ES-I3 (cell line): ENCODE measurements around the gene FAM149A.

Source experiments
- H3K36me3 ChIP-seq: 2 replicates; pipeline ENCODE4 v1.6.1; 2013; ENCODE audit warnings: mild to moderate bottlenecking, low read length, control low read depth, moderate library complexity; ENCODE audit not compliant: insufficient read depth
- H3K4me1 ChIP-seq: 2 replicates; pipeline ENCODE4 v1.6.1; 2013; ENCODE audit warnings: mild to moderate bottlenecking, control low read depth, low read length; ENCODE audit not compliant: insufficient read depth
- H3K9ac ChIP-seq: 2 replicates; pipeline ENCODE4 v1.6.1; 2013; ENCODE audit warnings: low read depth, mild to moderate bottlenecking, low read length, moderate library complexity
- H3K9me3 ChIP-seq: 2 replicates; pipeline ENCODE4 v1.6.1; 2013; ENCODE audit warnings: mild to moderate bottlenecking, low read length, moderate library complexity; ENCODE audit not compliant: control insufficient read depth, insufficient read depth

FAM149A gene

GRCh38 chr4:186158966-186159365 is 54.5 kb downstream of the FAM149A start:
- H3K9ac ChIP-seq: no peak overlapping the region
- H3K4me1 ChIP-seq: no peaks in the 10 kb centered on the region; the same call in 1 of the 2 replicates
- H3K9me3 ChIP-seq: no peaks in the 10 kb centered on the region; the same call in 1 of the 2 replicates
- no peaks in the 10 kb centered on the region for H3K36me3 ChIP-seq

- H3K4me1 ChIP-seq: no peaks in the 10 kb centered on the region; the same call in 1 of the 2 replicates
- no peak overlapping the region for H3K9ac ChIP-seq
- H3K9me3 ChIP-seq: no peaks in the 10 kb centered on the region; the same call in 1 of the 2 replicates
- no peaks in the 10 kb centered on the region for H3K36me3 ChIP-seq
Measured at GRCh38 chr4:186159613-186160012, 55.1 kb downstream of the FAM149A start.

GRCh38 chr4:186161138-186161537 is 56.6 kb downstream of the FAM149A start:
- H3K36me3 ChIP-seq: no peaks in the 10 kb centered on the region
- no peak overlapping the region for H3K9ac ChIP-seq
- no peaks in the 10 kb centered on the region; the same call in 1 of the 2 replicates for H3K9me3 ChIP-seq
- no peaks in the 10 kb centered on the region; the same call in 1 of the 2 replicates for H3K4me1 ChIP-seq

- Histone ChIP-seq H3K36me3 (no peaks in the 10 kb centered on the region), H3K9ac (no peak overlapping the region), H3K4me1 (no peaks in the 10 kb centered on the region), H3K9me3 (no peaks in the 10 kb centered on the region)
Measured at GRCh38 chr4:186166852-186167512, 62.5 kb downstream of the FAM149A start.

- H3K9me3 ChIP-seq: no peaks in the 10 kb centered on the region
- no peaks in the 10 kb centered on the region for H3K4me1 ChIP-seq
Measured at GRCh38 chr4:186167605-186168004, 63.1 kb downstream of the FAM149A start.

GRCh38 chr4:186168750-186169149 is 64.2 kb downstream of the FAM149A start:
- Histone ChIP-seq H3K4me1 (no peaks in the 10 kb centered on the region), H3K36me3 (no peaks in the 10 kb centered on the region), H3K9me3 (no peaks in the 10 kb centered on the region), H3K9ac (no peak overlapping the region)

More at GRCh38 chr4:186167605-186168004, 63.1 kb downstream of the FAM149A start:
- Histone ChIP-seq H3K9ac (no peak overlapping the region), H3K36me3 (no peaks in the 10 kb centered on the region)

GRCh38 chr4:186169333-186169944 is 64.9 kb downstream of the FAM149A start:
- H3K36me3 ChIP-seq: no peaks in the 10 kb centered on the region
- no peaks in the 10 kb centered on the region for H3K9me3 ChIP-seq
- no peak overlapping the region for H3K9ac ChIP-seq
- H3K4me1 ChIP-seq: no peaks in the 10 kb centered on the region

- H3K4me1 ChIP-seq: no peaks in the 10 kb centered on the region
- no peaks in the 10 kb centered on the region for H3K36me3 ChIP-seq
- H3K9ac ChIP-seq: no peak overlapping the region
- no peaks in the 10 kb centered on the region for H3K9me3 ChIP-seq
Measured at GRCh38 chr4:186169945-186170802, 65.7 kb downstream of the FAM149A start.

- no peak overlapping the region for H3K9ac ChIP-seq
- no peaks in the 10 kb centered on the region for H3K9me3 ChIP-seq
- H3K36me3 ChIP-seq: no peaks in the 10 kb centered on the region
- no peaks in the 10 kb centered on the region for H3K4me1 ChIP-seq
Measured at GRCh38 chr4:186170966-186171365, 66.5 kb downstream of the FAM149A start.

GRCh38 chr4:186172546-186172945 is 68.0 kb downstream of the FAM149A start:
- Histone ChIP-seq H3K9me3 (no peaks in the 10 kb centered on the region), H3K4me1 (no peaks in the 10 kb centered on the region), H3K36me3 (no peaks in the 10 kb centered on the region), H3K9ac (no peak overlapping the region)

- Histone ChIP-seq H3K36me3 (no peaks in the 10 kb centered on the region), H3K9me3 (no peaks in the 10 kb centered on the region), H3K9ac (no peak overlapping the region), H3K4me1 (peaks cover 10% of the 10 kb centered on the region; the same call in 1 of the 2 replicates)
Measured at GRCh38 chr4:186188107-186188506, 83.6 kb downstream of the FAM149A start.

GRCh38 chr4:186189656-186190055 is 85.2 kb downstream of the FAM149A start:
- peak overlapping the region; percentile 85; the same call in 1 of the 2 replicates for H3K9ac ChIP-seq
- H3K9me3 ChIP-seq: no peaks in the 10 kb centered on the region
- H3K4me1 ChIP-seq: peaks cover 18% of the 10 kb centered on the region; the same call in 1 of the 2 replicates

GRCh38 chr4:186190581-186191199 is 86.2 kb downstream of the FAM149A start:
- H3K9me3 ChIP-seq: no peaks in the 10 kb centered on the region
- H3K4me1 ChIP-seq: peaks cover 18% of the 10 kb centered on the region; the same call in 1 of the 2 replicates
- no peaks in the 10 kb centered on the region for H3K36me3 ChIP-seq
- peak overlapping the region; percentile 85 for H3K9ac ChIP-seq

More at GRCh38 chr4:186189656-186190055, 85.2 kb downstream of the FAM149A start:
- no peaks in the 10 kb centered on the region for H3K36me3 ChIP-seq
